Activated CD4-positive, alpha-beta T cell treated with anti-CD3 and anti-CD28 coated beads for 48 hours (primary cell): ENCODE data around the gene FSTL4.

Source experiments
- DNase-seq: peaks from one replicate; pipeline ENCODE4 v3.0.0-alpha.2; 2020

Gene FSTL4

DNA sequence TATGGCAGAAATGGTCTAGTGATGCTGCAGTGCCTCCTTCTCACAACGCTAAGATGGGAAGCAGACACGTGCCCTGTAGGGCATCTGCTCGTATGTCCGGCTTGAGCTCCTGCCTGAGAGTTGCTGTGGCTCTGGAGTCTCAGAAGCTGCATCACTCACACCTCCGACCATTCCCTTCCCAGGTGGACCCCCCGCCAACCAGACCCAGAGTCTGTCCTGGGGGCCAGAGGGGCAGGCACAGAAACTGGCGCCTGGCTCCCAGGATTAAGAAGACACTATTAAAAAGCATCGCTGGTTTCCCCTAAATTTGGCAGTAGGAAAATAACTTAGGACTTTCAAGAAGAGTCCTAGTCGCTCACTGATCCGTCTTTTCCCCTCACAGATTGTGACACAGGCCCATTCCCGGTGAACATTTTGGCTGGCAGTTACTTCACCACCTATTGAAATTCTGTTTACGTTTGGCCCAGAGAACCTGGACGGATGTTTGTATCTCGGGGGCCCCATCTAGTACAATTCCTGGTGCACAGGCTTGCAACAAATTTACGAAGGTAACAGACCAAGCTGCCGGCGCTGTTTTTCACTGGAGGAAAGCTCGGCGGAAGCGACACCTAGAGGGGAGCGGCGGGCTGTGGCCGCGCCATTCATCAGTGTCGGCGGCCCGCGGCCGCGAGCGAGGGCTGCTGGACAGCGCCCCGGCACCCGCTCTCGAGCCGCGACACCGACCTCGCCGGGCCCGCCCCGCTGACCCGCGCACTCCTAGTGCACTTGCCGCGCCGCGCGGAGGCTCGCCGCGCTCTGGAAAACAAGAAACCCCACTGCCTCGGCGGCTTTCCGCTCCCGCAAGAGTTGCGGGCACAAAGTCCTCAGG lies 1.6 kb downstream of the FSTL4 start:
- peak; percentile 64 for DNase-seq

GRCh38 chr5:133607451-133607850 lies 4.9 kb downstream of the FSTL4 start:
- no peak for DNase-seq

- no peak for DNase-seq
Observed at GRCh38 chr5:133606835-133607234, 5.5 kb downstream of the FSTL4 start.

GRCh38 chr5:133605323-133605722 lies 7.0 kb downstream of the FSTL4 start:
- DNase-seq: no peak

- DNase-seq: no peak
Observed at GRCh38 chr5:133603711-133604110, 8.6 kb downstream of the FSTL4 start.

DNA sequence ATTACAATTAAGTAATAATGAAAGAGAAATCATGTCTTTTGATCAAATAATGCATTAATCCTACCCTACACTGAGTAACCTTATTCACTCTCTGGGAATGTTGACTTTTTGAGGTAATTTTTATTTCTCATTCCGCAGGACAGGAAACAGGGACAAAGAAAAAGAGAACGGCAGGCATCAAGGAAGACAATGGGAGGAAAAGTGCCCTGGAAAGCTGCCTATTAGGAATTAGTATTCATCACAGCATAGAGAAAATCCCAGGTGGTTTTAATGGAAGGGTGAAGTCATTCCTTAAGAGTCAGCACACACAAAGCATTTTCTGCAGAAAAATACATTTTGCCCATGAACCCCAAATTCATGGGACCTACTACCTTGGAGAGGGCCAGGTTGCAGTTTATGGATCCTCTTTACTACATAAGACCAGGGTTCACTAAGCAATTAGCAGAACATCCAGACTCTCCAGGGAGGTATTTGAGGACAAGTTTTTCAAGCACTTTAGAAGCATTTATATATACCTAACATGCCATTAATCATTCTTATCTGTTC lies 9.4 kb downstream of the FSTL4 start:
- DNase-seq: no peak

DNA sequence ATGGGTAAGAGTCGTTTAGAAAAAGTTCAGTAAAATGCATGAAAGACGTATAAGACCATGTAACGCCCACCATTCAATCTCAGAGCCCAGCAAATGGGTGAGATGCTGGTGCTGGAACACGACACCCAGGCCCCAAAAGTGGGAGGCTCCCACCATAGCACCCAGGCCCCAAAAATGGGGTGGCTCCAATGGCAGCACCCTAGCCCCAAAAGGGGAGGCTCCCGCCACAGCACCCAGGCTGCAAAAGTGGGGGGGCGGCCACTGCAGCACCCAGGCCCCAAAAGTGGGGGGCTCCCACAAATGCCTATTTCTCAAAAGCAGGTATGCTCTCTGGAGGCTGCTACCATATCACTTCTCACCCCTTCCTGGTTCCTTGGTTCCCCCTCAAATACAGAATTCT lies 12.7 kb downstream of the FSTL4 start:
- no peak for DNase-seq

DNA sequence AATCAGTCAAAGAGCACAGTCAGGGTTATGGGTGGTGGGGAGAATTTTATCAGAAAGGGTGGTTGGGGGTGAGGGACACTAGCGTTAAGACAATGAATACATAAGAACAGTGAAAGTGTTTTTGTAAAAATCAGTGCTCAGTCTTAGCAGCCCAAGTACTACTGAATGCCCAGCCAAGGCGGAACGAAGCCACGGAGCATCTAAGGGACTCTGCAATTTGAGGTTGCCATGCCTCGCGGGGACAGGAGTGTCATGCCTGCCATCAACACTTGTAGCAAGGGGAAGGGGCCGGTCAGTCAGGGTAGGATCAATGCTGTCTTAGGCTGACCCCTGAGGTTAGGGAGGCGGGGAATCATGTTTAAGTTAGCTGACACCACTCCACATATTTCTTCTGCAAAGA lies 13.3 kb downstream of the FSTL4 start:
- no peak for DNase-seq

DNA sequence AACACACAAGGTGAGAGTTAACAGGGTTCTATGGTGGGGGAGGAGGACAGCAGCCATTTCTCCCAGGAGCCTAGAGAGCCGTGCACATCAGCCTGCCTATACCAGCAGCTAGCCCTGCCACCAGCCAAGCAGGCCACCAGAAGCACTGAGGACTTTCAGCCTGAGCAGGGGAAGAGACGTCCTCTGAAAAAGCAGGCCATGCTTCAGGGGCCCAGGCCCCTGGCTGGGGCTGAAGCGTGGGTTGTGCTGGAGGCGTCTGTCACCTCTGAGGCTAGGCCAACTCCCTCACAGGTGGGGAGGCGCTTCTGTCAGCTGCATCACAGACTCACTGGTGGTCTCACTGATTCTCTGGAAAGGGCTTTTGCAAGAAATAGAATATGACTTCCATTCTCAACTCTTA lies 16.3 kb downstream of the FSTL4 start:
- no peak for DNase-seq

- no peak for DNase-seq
Observed at GRCh38 chr5:133595465-133595864, 16.9 kb downstream of the FSTL4 start.

DNA sequence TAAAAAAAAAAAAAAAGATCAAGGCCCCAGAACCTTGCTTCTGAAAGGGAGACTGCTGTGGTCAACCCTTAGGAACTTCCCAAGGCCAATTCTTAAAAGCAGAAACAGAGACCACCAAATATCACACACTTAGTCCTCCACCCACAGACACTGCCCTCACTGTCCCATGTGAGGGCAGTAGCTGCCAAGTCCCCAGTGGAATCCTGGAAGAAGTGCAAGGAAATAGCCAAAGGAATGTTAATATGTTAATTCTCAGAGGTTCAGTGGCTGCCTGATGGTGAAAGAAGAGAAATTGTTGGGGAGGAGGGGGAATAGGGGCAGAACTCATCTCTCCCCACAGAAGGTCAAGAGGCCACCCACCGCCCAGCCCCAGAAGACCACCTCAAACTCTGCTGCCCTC lies 23.1 kb downstream of the FSTL4 start:
- DNase-seq: no peak

DNA sequence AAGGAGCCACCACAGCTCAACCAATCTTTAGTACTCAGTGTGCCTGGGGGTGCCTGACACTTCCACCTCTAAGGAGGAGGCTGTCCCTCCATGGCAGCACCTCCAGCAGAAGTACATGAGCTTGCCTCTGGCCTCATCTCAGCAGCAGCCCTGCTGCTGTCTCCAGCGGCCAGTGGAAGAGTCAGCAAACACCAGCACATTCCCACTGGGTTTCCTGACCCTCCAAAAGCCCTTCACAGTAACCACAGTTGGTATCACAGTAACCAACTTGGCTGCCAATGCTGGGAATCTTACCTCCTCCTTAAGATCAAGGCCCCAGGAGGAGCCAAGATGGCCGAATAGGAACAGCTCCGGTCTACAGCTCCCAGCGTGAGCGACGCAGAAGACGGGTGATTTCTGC lies 29.4 kb downstream of the FSTL4 start:
- DNase-seq: no peak

DNA sequence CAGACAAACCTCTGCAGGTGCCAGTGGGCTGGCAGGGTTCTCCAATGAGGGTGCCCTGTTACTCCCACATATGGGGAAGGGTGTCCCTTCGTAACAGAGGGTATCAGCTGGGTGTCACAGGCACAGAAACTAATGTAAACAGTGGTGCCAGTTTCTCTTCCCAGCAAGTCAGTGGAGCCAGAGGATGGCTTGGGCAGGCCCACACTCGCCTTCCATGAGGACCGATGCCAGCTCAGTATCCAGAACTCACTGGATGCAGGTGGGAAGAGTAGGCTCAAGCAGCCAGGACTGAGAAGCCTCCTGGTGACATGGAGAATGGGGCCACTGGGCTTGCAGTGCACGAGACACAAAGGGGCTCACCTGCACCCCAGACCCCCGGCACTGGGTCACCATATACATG lies 30.4 kb downstream of the FSTL4 start:
- DNase-seq: no peak

DNA sequence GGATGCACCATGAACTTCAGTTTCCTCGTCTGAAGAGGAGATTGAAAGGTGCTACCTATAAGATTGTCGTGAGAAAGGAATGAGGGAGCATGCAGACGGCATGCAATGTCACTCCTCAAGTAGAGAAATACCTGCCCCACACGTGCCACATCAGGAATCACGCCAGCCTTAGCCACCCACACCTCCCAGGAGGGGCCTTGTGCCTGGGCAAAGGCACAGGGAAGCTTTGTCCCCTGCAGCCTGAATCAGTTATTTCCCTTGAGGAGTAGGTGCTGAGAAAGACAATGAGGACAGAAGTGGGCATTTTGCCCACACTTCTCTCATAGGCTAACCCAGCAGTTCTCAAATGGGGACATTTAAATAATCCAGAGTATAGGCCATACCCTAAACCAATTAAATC lies 31.0 kb downstream of the FSTL4 start:
- no peak for DNase-seq

DNA sequence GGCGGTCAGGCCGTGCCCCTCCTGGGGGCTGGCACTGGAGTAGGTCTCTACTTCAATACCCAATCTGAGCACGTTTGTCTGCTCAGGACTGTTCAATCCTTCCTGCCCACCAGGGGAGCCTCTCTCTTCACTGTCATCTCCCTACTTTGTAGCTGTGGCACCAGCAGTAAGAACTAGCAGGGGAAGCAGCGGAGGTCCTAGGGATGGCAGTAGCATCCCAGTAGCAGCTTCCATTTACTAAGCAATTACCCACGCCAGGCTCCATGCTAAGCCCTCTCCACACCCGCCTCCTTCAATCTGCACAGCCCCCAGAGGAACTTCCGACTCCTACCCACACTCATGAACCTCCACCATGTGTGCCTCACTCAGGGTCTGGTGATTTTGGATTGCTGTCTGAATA lies 31.7 kb downstream of the FSTL4 start:
- DNase-seq: no peak

GRCh38 chr5:133579766-133580165 lies 32.6 kb downstream of the FSTL4 start:
- no peak for DNase-seq

DNA sequence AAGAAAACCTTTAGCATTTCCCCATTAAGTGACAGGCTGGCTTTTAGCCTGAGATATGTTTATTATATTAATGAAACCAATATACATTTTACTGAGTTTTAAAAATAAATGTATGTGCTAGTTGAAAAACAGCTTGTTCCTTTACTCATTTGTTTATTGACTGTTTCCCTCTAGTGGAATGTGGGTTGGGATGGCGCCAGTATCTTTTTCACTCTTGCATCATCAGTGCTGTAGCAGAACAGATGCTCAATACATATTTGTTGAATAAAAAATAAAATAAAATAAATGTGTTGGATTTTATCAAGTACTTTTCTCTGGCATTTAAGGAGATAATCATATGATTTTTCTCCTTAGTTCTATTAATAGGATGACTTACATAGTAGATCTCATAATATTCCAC lies 43.0 kb downstream of the FSTL4 start:
- DNase-seq: no peak

DNA sequence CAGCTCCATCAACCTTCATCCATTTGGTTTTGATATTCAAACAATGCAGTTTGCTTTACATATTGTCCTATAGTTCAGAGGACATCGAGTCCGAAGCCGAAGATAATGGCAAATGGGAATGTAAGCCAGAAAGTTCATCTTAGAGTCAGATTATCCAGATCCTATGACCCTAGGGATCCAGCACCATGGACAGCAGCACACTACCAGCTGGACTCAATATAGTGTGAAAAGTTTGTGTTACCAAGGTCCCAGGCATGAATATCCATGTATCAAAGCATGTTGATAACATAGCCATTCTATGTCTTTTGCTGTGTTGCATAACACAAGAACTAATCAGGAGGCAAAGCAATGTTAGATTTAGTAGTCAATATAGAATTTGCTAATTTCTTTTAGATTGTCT lies 46.3 kb downstream of the FSTL4 start:
- DNase-seq: peak; percentile 31

- peak; percentile 11 for DNase-seq
Observed at GRCh38 chr5:133564921-133565565, 47.3 kb downstream of the FSTL4 start.

- no peak for DNase-seq
Observed at GRCh38 chr5:133562554-133562953, 49.8 kb downstream of the FSTL4 start.

- no peak for DNase-seq
Observed at GRCh38 chr5:133559960-133560359, 52.4 kb downstream of the FSTL4 start.

GRCh38 chr5:133556551-133556950 lies 55.8 kb downstream of the FSTL4 start:
- no peak for DNase-seq

DNA sequence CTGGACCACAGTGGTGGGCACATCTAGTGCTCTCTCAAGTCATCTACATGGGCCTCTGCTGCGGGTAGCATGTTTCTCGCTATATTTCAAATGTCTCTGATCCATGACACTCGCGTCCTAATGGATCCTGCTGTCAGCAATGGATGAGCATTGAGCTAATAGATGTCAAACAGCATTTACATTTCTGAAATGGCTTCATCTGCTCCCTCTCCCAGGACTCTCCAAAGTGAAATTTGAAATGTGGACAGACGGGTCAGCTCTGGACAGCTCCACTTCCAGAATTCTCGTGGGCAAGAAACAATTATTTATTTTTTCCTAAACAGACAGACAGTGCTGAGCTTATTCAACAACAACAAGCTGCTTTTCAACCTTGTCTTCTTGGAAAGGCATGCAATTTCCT lies 58.1 kb downstream of the FSTL4 start:
- DNase-seq: no peak

- peak; percentile 70 for DNase-seq
Observed at GRCh38 chr5:133552925-133553525, 59.3 kb downstream of the FSTL4 start.
